DOHH2 (cell line): ENCODE data around the gene YIF1A.
"Not testable (repeated sequence)": the region's sequence is repeated elsewhere in the genome, so short reads cannot be mapped to it uniquely, and the experiment has no call there.

Experiments
- H3F3A ChIP-seq: fragments of 200-600 bp; sonication (generic), shearing (Covaris generic); 2 replicates; pipeline ENCODE4 v1.6.0; 2016; ENCODE audit warnings: antibody characterized with exemption, mild to moderate bottlenecking; ENCODE audit not compliant: control insufficient read depth, insufficient read depth
- H3K27ac ChIP-seq: fragments of 200-600 bp; sonication (generic); 2 replicates; pipeline ENCODE4 v1.5.1; 2014; ENCODE audit warnings: low read depth, mild to moderate bottlenecking, low read length, moderate library complexity
- H3K27me3 ChIP-seq: fragments of 200-600 bp; sonication (generic); 2 replicates; pipeline ENCODE4 v1.6.1; 2014; ENCODE audit warnings: mild to moderate bottlenecking, low read length, mixed read lengths; ENCODE audit not compliant: control insufficient read depth
- H3K36me3 ChIP-seq: fragments of 200-600 bp; sonication (generic); 2 replicates; pipeline ENCODE4 v1.6.1; 2014; ENCODE audit warnings: mild to moderate bottlenecking, low read length, moderate library complexity, mixed read lengths; ENCODE audit not compliant: control insufficient read depth
- H3K4me1 ChIP-seq: fragments of 200-600 bp; sonication (generic); 2 replicates; pipeline ENCODE4 v1.6.1; 2014; ENCODE audit warnings: mild to moderate bottlenecking, low read length, mixed read lengths; ENCODE audit not compliant: control insufficient read depth
- H3K4me2 ChIP-seq: fragments of 200-600 bp; sonication (generic); 2 replicates; pipeline ENCODE4 v1.6.0; 2014; ENCODE audit warnings: mild to moderate bottlenecking, low read length, moderate library complexity
- H3K4me3 ChIP-seq: fragments of 200-600 bp; sonication (generic); 2 replicates; pipeline ENCODE4 v1.5.1; 2014; ENCODE audit warnings: mild to moderate bottlenecking, low read length, mixed read lengths
- H3K79me2 ChIP-seq: fragments of 200-600 bp; sonication (generic); 2 replicates; pipeline ENCODE4 v1.6.1; 2014; ENCODE audit warnings: mild to moderate bottlenecking, low read length, mixed read lengths; ENCODE audit not compliant: control insufficient read depth
- H3K9me2 ChIP-seq: fragments of 200-600 bp; sonication (generic); replicated peaks from 2 replicates; pipeline ENCODE4 v1.6.1; 2014; ENCODE audit warnings: mild to moderate bottlenecking, low read length, mixed read lengths; ENCODE audit not compliant: control insufficient read depth
- H3K9me3 ChIP-seq: fragments of 200-600 bp; sonication (generic); 2 replicates; pipeline ENCODE4 v1.6.1; 2014; ENCODE audit warnings: antibody characterized with exemption, low read length, mixed read lengths; ENCODE audit not compliant: control insufficient read depth, insufficient read depth
- H4K20me1 ChIP-seq: fragments of 200-600 bp; sonication (generic); 2 replicates; pipeline ENCODE4 v1.6.0; 2014; ENCODE audit warnings: low read depth, mild to moderate bottlenecking, antibody characterized with exemption, low read length, moderate library complexity; ENCODE audit not compliant: control insufficient read depth, insufficient read depth
- EZH2phosphoT487 ChIP-seq: fragments of 200-600 bp; sonication (generic); IDR thresholded peaks from 2 replicates; pipeline ENCODE4 v1.6.1; 2017; ENCODE audit warnings: borderline replicate concordance, mild to moderate bottlenecking, antibody characterized with exemption, low read length, moderate library complexity, mixed read lengths
- TF ChIP-seq, protein P1 (sequence below): fragments of 200-600 bp; sonication (generic); IDR thresholded peaks from one replicate; pipeline ENCODE4 v1.5.1; 2014; ENCODE audit warnings: antibody characterized with exemption, mild to moderate bottlenecking, low read depth, low read length; ENCODE audit not compliant: poor library complexity, severe bottlenecking

YIF1A gene

DNA sequence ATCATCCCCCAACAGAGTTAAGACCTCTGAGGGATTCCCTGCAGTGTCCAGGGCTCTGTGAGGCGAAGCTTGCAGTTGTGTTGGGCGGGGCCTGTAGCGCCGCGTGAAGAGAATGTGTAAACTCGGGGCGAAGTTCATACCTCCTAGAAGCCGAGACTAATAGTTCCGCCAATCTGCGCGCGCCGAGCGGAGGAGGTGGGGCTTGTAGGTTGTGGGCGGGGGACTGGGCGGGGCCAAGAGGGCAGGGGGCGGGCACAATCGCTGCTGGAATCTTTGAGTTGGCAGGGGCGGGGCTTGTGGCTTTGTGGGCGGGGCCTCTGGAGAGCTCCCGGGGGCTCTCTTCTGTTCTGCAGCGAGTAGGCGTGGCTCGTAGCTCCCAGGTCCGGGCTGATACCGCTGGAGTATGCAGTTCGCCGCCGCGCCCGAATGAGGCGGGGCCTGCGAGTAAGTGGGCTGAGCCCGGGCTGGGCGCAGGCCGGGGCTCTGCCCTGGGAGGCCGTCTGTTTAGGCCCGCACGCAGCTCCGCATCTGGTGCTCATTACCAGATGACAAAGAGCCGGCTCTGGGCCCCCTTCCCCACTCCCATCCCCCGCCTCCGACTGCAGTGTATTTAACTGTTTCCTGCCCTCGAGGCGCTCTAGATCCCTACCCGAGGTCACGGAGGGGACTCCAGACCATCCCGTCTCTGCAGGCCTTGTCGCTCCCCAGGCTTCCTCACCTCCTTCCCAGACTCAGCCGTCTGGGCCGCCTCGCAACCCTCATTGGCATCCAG, 23.8 kb upstream of the YIF1A start:
- Histone ChIP-seq H4K20me1 (no peaks in the 10 kb centered on the region), H3K4me1 (peaks cover 32% of the 10 kb centered on the region), H3K36me3 (no peaks in the 10 kb centered on the region), H3K4me2 (peak overlapping the region; percentile 87), H3K4me3 (peak overlapping the region; percentile 82), H3K9me2 (no peaks in the 10 kb centered on the region), H3F3A (peaks cover 4% of the 10 kb centered on the region; the same call in 1 of the 2 replicates), H3K9me3 (no peaks in the 10 kb centered on the region), H3K79me2 (no peaks in the 10 kb centered on the region), H3K27ac (peak overlapping the region; percentile 77), H3K27me3 (no peaks in the 10 kb centered on the region)
- TF ChIP-seq, protein P1, sequence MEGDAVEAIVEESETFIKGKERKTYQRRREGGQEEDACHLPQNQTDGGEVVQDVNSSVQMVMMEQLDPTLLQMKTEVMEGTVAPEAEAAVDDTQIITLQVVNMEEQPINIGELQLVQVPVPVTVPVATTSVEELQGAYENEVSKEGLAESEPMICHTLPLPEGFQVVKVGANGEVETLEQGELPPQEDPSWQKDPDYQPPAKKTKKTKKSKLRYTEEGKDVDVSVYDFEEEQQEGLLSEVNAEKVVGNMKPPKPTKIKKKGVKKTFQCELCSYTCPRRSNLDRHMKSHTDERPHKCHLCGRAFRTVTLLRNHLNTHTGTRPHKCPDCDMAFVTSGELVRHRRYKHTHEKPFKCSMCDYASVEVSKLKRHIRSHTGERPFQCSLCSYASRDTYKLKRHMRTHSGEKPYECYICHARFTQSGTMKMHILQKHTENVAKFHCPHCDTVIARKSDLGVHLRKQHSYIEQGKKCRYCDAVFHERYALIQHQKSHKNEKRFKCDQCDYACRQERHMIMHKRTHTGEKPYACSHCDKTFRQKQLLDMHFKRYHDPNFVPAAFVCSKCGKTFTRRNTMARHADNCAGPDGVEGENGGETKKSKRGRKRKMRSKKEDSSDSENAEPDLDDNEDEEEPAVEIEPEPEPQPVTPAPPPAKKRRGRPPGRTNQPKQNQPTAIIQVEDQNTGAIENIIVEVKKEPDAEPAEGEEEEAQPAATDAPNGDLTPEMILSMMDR, result no peak
- TF ChIP-seq EZH2phosphoT487, result no peak

DNA sequence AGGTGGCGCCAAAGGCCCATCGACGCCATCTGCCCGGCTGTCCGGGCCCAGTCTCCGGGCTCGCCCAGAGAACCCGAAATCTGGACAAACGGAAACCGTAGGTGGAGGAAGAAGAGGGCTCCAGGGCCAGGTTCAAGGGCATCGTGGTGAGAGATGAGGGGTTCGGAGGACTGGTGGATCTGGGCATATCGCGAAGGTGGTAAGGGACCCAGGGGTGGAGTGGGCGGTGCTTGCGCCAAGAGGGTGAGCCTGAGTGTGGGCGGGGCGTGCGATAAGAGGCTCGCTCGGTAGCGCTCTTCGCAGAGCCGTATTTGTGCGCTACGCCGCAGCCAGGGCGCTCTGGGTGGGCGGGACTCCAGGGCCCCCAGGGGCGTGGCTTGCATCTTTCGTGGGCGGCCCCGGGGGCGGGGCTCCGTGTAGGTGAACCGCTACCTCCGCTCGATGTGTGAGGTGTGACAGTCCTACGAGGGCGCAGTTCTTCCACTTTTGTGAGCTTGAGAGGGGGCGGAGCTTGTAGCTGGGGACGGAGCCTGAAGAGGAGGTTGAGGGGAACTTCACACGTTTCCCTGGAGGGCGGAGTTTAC, 23.1 kb upstream of the YIF1A start:
- Histone ChIP-seq H3K4me3 (peak overlapping the region; percentile 82), H3K79me2 (no peaks in the 10 kb centered on the region), H3K27me3 (no peaks in the 10 kb centered on the region), H3K4me1 (peaks cover 25% of the 10 kb centered on the region), H3K9me3 (no peaks in the 10 kb centered on the region), H3K4me2 (peak overlapping the region; percentile 87), H3K27ac (peak overlapping the region; percentile 77), H3F3A (no peaks in the 10 kb centered on the region), H3K9me2 (no peaks in the 10 kb centered on the region), H4K20me1 (no peaks in the 10 kb centered on the region), H3K36me3 (no peaks in the 10 kb centered on the region)
- no peak for TF ChIP-seq EZH2phosphoT487
- TF ChIP-seq, protein P1, result peak; percentile 97

DNA sequence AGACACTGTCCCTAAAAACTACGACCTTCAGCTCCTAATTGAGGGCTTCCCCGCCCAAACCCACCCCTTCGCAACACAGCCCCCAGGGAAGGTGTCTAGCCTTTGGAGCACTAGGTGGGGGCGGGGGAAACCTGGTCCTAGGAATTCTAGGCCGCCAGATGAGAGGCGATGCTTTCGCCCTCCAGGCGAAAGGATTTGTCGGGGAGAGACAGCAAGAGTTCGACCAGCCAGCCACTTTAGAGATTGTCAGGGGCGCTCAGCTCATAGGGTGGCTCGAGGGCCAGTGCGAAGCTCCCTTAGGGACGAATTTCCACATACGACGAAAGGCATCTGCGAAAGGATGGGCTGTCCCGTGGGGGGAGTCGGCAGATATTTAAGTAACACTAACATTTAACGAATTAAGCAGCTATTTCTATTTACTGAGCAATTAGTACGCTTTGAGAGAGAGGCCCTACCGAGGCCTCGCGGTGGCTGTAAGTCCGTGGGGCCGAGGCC, 22.6 kb upstream of the YIF1A start:
- Histone ChIP-seq H3K4me1 (peaks cover 20% of the 10 kb centered on the region), H3F3A (no peaks in the 10 kb centered on the region), H3K4me2 (peak overlapping the region; percentile 87), H3K27me3 (no peaks in the 10 kb centered on the region), H4K20me1 (no peaks in the 10 kb centered on the region), H3K79me2 (no peaks in the 10 kb centered on the region), H3K4me3 (peak overlapping the region; percentile 82), H3K9me2 (no peaks in the 10 kb centered on the region), H3K27ac (peak overlapping the region; percentile 77), H3K9me3 (no peaks in the 10 kb centered on the region), H3K36me3 (no peaks in the 10 kb centered on the region)
- no peak for TF ChIP-seq EZH2phosphoT487
- TF ChIP-seq, protein P1, result no peak

DNA sequence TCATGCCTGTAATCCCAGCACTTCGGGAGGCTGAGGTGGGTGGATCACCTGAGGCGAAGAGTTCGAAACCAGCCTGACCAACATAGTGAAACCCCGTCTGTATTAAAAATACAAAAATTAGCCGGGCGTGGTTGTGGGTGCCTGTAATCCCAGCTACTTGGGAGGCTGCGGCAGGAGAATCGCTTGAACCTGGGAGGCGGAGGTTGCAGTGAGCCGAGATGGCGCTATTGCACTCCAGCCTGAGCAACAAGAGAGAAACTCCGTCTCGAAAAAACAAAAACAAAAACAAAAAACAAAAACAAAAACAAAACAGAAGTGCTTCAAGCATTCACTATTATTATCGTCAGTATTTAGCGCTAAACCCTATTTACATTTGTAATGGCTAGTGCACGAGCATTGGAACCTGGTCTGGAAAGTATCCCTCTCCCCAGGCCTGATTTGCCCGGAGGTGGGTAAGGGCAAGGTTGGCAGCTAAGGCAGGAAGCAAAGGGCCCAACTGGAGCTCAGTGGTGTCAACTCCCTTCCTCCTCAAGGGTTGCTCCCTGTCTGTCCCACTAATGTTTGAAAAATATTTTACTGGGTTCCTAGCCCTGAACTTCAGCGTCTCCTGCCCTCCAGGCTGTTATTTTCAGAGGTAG, 22.0 kb upstream of the YIF1A start:
- H3K27me3 ChIP-seq, H3K27ac ChIP-seq, H3K4me2 ChIP-seq, H4K20me1 ChIP-seq, H3K4me3 ChIP-seq, H3K36me3 ChIP-seq, H3F3A ChIP-seq, H3K79me2 ChIP-seq, H3K9me2 ChIP-seq, H3K9me3 ChIP-seq: not testable (repeated sequence)
- H3K4me1 ChIP-seq, result peaks cover 17% of the 10 kb centered on the region
